ENCODE data around the gene APP. TPM values are rescaled to one million over a fixed set of nuclear protein-coding genes. Genes with fewer than 3 reads are reported as not detected.

Gene APP
- total and polyA plus RNA-seq, 10 of the 15 experiments (the other 5 are each of a cell fraction or from before 2014, with no cell fraction given) = 8.8 to 94.9 (median 51.0) TPM

- no peak for TF ChIP-seq ZNF592 (IDR thresholded peaks at IDR 0.05)
- no peak for TF ChIP-seq FOXM1 (IDR thresholded peaks at IDR 0.05; ENCODE audit: low read depth, low read length)
- no peak for TF ChIP-seq STAT1 (conservative IDR thresholded peaks at IDR 0.05)
- TF ChIP-seq PBX3 (IDR thresholded peaks at IDR 0.05; ENCODE audit: insufficient replicate concordance, low read depth, low read length) = no peak
- TF ChIP-seq JUND (IDR thresholded peaks at IDR 0.05; ENCODE audit: low read depth, low read length) = no peak
- TF ChIP-seq WRNIP1 (IDR thresholded peaks at IDR 0.05; ENCODE audit: borderline replicate concordance, low read depth, low read length) = no peak
Observed at GRCh38 chr21:25912402-25912746, 258.2 kb downstream of the APP start (continued).

- no peak for FAIRE-seq
- no peak overlapping the region for H3K9ac ChIP-seq (ENCODE audit: control insufficient read depth, insufficient read depth, low read length)
- POLR2A ChIA-PET = interaction anchor here (0.6 kb wide), 1 partner anchor 311 kb away, joined by 3 read pairs; no protein-coding TSS in a partner anchor
- H4K20me1 ChIP-seq (ENCODE audit: control insufficient read depth, insufficient read depth) = no peaks in the 10 kb centered on the region
- H3K9me3 ChIP-seq (replicated peaks; ENCODE audit: control insufficient read depth, insufficient read depth, low read length) = no peaks in the 10 kb centered on the region
- no peak for ATAC-seq
- SMC1A ChIA-PET (ENCODE audit: uncharacterized antibody, unreplicated experiment) = no interaction called here
- no peaks in the 10 kb centered on the region for H3K4me1 ChIP-seq (ENCODE audit: control insufficient read depth, insufficient read depth, low read length)
- WGBS (ENCODE audit: insufficient coverage, insufficient replicate concordance, low lambda C conversion rate, missing lambda C conversion rate) = 50% methylated on average over 20 of the region's 20 CpGs
- H3K36me3 ChIP-seq (ENCODE audit: control insufficient read depth in 2 of 2, insufficient read depth in 2 of 2, low read length in 1 of 2) = no peaks in the 10 kb centered on the region; a peak in 1 of 4 replicates
- intact Hi-C loops (cut with micrococcal nuclease; ENCODE audit: unreplicated experiment) = no loop called here
- H3K79me2 ChIP-seq (ENCODE audit: control insufficient read depth, insufficient read depth, low read length) = no peaks in the 10 kb centered on the region
- H3K27me3 ChIP-seq (replicated peaks in 1 of 2; ENCODE audit: control insufficient read depth in 2 of 2, insufficient read depth in 2 of 2, low read length in 1 of 2) = no peaks in the 10 kb centered on the region
- RAD21 ChIA-PET (ENCODE audit: unreplicated experiment) = no interaction called here
- no peak overlapping the region for H2AFZ ChIP-seq (ENCODE audit: control insufficient read depth, low read depth, low read length)
- DNase-seq (ENCODE audit: low read depth, low spot score) = no peak
- CTCF ChIA-PET = no interaction called here
- no peak overlapping the region for H3K4me2 ChIP-seq (ENCODE audit: control insufficient read depth, insufficient read depth)
- in situ Hi-C loops (cut with MboI) = no loop called here
- H3K4me3 ChIP-seq = no peak overlapping the region
- no peak overlapping the region for H3K27ac ChIP-seq (ENCODE audit: control insufficient read depth, insufficient read depth)
- BruUV-seq (replicated peaks) = no TSS peak
- TF ChIP-seq GATAD2B (conservative IDR thresholded peaks at IDR 0.05; ENCODE audit: low read depth) (no peak), ZSCAN29 (IDR thresholded peaks at IDR 0.05) (no peak), IKZF2 (IDR thresholded peaks at IDR 0.05) (no peak), REST (IDR thresholded peaks at IDR 0.05; ENCODE audit: low read depth, low read length) (no peak)
- TF ChIP-seq, protein P1, sequence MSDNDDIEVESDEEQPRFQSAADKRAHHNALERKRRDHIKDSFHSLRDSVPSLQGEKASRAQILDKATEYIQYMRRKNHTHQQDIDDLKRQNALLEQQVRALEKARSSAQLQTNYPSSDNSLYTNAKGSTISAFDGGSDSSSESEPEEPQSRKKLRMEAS (IDR thresholded peaks at IDR 0.05; ENCODE audit: low read depth, low read length) = no peak
Observed at GRCh38 chr21:25911730-25912401, 258.7 kb downstream of the APP start.

Measured in GM12878 (cell line).